Measurements from ENCODE around the gene SIPA1L3.
A peak's percentile ranks its signal among the peaks of the same experiment; 100 is the strongest.

Gene SIPA1L3

GRCh38 chr19:38033658-38034491 lies 126.9 kb downstream of the SIPA1L3 start:
- no peak for TF ChIP-seq CREB5 (CRISPR knock-in tag; IDR thresholded peaks at IDR 0.05; ENCODE audit: low read depth)
- no peak for ATAC-seq

- no peak for TF ChIP-seq SNAI2 (CRISPR knock-in tag; IDR thresholded peaks at IDR 0.05)
- no peak for TF ChIP-seq TCF4 (CRISPR knock-in tag; IDR thresholded peaks at IDR 0.05; ENCODE audit: borderline replicate concordance)
- no peak for TF ChIP-seq POU6F1 (CRISPR knock-in tag; IDR thresholded peaks at IDR 0.05; ENCODE audit: borderline replicate concordance, low read depth)
- no peak for TF ChIP-seq ARNTL (CRISPR knock-in tag; IDR thresholded peaks at IDR 0.05; ENCODE audit: borderline replicate concordance, low read depth)
- TF ChIP-seq RARB (CRISPR knock-in tag; IDR thresholded peaks at IDR 0.05), result no peak
- TF ChIP-seq BACH2 (CRISPR knock-in tag; IDR thresholded peaks at IDR 0.05; ENCODE audit: borderline replicate concordance), result no peak
- no peak for TF ChIP-seq ZFP30 (CRISPR knock-in tag; IDR thresholded peaks at IDR 0.05)
- no peak for TF ChIP-seq ZC3H10 (CRISPR knock-in tag; IDR thresholded peaks at IDR 0.05)
- TF ChIP-seq TSHZ2 (CRISPR knock-in tag; IDR thresholded peaks at IDR 0.05), result no peak
- TF ChIP-seq TOX (CRISPR knock-in tag; IDR thresholded peaks at IDR 0.05; ENCODE audit: borderline replicate concordance), result no peak
- no peak for TF ChIP-seq ISL1 (CRISPR knock-in tag; IDR thresholded peaks at IDR 0.05)
- TF ChIP-seq CSDC2 (CRISPR knock-in tag; IDR thresholded peaks at IDR 0.05), result no peak
Measured at GRCh38 chr19:38034492-38034860, 127.5 kb downstream of the SIPA1L3 start.

GRCh38 chr19:38035515-38036495 lies 128.8 kb downstream of the SIPA1L3 start:
- peak; percentile 84 for ATAC-seq
- TF ChIP-seq CREB5 (CRISPR knock-in tag; IDR thresholded peaks at IDR 0.05; ENCODE audit: low read depth) (no peak), ZNF70 (CRISPR knock-in tag; IDR thresholded peaks at IDR 0.05) (no peak), PPARA (CRISPR knock-in tag; IDR thresholded peaks at IDR 0.05; ENCODE audit: borderline replicate concordance) (no peak), ZFP30 (CRISPR knock-in tag; IDR thresholded peaks at IDR 0.05) (no peak), ISL1 (CRISPR knock-in tag; IDR thresholded peaks at IDR 0.05) (no peak), ZC3H10 (CRISPR knock-in tag; IDR thresholded peaks at IDR 0.05) (no peak), PATZ1 (CRISPR knock-in tag; IDR thresholded peaks at IDR 0.05; ENCODE audit: borderline replicate concordance) (no peak), GLIS3 (CRISPR knock-in tag; IDR thresholded peaks at IDR 0.05) (no peak), TCF4 (CRISPR knock-in tag; IDR thresholded peaks at IDR 0.05; ENCODE audit: borderline replicate concordance) (no peak), ZFP3 (CRISPR knock-in tag; IDR thresholded peaks at IDR 0.05) (no peak), SNAI2 (CRISPR knock-in tag; IDR thresholded peaks at IDR 0.05) (no peak), ESRRG (CRISPR knock-in tag; IDR thresholded peaks at IDR 0.05) (no peak), ARNTL (CRISPR knock-in tag; IDR thresholded peaks at IDR 0.05; ENCODE audit: borderline replicate concordance, low read depth) (no peak), BACH2 (CRISPR knock-in tag; IDR thresholded peaks at IDR 0.05; ENCODE audit: borderline replicate concordance) (no peak), CSRNP3 (CRISPR knock-in tag; IDR thresholded peaks at IDR 0.05) (no peak), ZNF565 (CRISPR knock-in tag; conservative IDR thresholded peaks at IDR 0.05; ENCODE audit: low read depth) (no peak), POU6F1 (CRISPR knock-in tag; IDR thresholded peaks at IDR 0.05; ENCODE audit: borderline replicate concordance, low read depth) (no peak)

More at GRCh38 chr19:38034492-38034860, 127.5 kb downstream of the SIPA1L3 start:
- ATAC-seq, result no peak
